Gastrocnemius medialis (tissue), 4 donors: ENCODE measurements around the gene ORM1.

Experiments
- POLR2A ChIP-seq, 2 donors: fragments of 450-650 bp; IDR thresholded peaks; one replicate each; pipeline ENCODE4 v1.6.1; 2017; ENCODE audit warnings: antibody characterized with exemption in 2 of 2, mild to moderate bottlenecking in 2 of 2, moderate library complexity in 2 of 2
- TF ChIP-seq, protein P1 (sequence below), 5 experiments: fragments of 450-650 bp in 3 of 5; fragments of 200-600 bp in 2 of 5; sonication (generic) in 2 of 5; IDR thresholded peaks in 4 of 5; conservative IDR thresholded peaks in 1 of 5; 1 replicate in 4 of 5; 2 replicates in 1 of 5; pipeline ENCODE4 v1.5.1; 2016 to 2019; ENCODE audit warnings: antibody characterized with exemption in 5 of 5, mild to moderate bottlenecking in 3 of 5, moderate library complexity in 3 of 5

DNA sequence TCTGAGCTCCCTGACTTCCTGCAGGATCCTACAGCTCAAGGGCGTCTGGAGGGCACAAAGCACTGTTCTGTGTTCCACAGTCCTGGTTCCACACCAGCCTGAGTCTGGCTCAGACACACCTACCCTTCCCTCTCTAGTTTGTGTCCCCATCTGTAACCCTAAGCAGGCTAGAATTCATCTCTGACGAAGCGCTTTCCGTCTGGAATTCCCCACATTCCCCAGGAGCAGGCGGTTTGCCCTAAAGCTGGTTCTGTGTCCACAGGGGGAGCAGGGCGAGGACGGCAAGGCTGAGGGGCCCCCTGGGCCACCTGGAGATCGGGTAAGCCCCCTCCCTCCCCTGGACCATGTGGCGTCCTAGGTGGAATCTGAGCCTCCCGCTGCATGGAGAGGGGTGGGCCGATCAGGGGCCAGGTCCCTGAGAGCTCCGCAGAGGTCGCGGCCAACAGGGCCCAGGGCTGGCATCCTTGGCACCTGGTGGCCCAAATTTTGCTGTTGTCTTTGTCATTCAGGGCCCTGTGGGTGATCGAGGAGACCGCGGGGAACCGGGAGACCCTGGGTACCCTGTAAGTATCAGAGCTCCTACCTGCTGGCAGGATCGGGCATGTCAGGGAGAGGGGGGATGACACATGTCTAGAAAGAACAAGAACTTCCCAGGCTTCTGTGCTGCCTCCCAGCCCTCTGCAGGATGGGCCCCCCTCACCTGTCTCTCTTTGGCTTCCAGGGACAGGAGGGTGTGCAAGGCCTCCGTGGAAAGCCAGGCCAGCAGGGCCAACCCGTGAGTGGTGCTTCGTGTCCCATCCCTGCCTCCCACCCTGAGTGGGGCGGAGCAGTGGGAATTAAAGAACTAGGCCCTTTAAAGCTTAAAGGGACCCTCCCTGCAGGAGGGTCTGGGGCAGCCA, 34.5 kb upstream of the ORM1 start:
- TF ChIP-seq, protein P1, sequence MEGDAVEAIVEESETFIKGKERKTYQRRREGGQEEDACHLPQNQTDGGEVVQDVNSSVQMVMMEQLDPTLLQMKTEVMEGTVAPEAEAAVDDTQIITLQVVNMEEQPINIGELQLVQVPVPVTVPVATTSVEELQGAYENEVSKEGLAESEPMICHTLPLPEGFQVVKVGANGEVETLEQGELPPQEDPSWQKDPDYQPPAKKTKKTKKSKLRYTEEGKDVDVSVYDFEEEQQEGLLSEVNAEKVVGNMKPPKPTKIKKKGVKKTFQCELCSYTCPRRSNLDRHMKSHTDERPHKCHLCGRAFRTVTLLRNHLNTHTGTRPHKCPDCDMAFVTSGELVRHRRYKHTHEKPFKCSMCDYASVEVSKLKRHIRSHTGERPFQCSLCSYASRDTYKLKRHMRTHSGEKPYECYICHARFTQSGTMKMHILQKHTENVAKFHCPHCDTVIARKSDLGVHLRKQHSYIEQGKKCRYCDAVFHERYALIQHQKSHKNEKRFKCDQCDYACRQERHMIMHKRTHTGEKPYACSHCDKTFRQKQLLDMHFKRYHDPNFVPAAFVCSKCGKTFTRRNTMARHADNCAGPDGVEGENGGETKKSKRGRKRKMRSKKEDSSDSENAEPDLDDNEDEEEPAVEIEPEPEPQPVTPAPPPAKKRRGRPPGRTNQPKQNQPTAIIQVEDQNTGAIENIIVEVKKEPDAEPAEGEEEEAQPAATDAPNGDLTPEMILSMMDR (IDR thresholded peaks at IDR 0.05 in 4 of 5, conservative IDR thresholded peaks at IDR 0.05 in 1 of 5) = no peak
- no peak for TF ChIP-seq POLR2A (IDR thresholded peaks at IDR 0.05)
